ENCODE data around the gene JADE1.

The JADE1 gene

DNA sequence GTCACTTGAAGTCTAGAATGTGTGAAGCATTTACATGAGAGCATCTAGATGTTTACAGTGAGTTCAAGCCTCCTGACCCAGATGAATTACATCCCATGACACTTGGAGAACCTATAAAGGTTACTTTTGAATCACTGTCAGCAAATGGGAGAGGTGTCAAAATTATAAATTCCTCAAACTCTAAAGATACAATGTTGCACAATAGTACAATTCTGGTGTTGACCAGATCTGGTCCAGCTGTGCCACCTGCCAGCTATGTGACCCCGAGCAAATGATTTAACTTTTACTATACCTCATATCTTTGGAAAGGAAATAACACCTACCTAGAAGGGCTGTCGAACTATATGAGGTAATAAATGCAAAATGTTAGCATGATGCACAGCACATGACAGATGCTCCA, 69.8 kb downstream of the JADE1 start:
- DNase-seq: no peak

DNA sequence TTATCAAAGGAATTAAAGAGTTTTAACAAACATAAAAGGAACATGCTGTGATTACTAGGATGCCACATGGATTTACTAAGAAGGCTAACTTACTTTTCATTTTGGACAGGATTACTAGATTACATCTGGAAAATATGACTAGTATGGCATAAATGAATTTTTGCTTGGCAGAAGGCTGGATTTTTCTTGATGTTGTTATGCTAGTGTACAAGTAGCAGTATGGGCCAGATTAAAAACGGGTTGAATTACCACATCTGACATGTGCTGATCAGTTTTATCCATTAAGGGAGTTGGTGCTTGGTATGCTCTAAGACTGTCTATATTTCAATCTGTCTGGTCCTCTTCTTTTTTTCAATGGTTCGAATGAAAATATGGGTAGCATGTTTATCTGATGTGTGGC, 70.5 kb downstream of the JADE1 start:
- DNase-seq: no peak

DNA sequence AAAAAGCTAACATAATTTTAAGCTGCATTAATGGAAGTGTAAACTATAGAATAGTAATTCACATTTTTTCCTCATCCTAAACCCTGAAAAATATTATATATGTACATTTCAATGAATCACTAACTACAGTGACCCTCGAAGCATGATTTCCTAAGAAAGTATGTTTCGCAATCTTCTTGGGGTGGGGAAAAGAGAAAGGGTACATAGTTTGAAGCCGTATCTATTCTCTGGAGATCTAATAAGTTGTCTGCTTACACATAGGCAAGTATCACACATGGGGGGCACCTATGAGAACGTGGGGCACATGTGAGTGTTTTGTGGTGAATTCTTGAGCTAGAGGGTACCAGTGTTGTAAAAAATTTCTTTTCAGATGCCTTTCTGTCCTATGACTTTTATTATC, 71.2 kb downstream of the JADE1 start:
- DNase-seq: no peak

DNA sequence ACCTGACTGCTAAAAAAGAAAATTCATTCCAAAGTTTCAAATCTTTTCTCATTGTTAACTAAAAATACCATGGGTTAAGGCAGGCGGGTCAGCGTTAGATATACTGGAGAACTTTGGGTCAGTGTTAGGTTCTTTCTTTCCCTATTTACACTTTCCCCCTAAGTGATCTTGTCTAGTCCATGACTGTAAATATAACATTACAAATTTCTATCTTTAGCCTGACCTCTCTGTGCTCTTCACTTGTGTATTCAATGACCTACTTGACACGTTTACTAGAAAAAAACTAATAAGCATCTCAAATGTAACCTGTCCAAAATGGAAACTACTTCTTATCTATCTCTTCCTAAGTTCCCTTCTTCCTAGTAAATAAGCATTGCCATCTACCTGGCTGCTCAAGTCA, 95.3 kb downstream of the JADE1 start:
- no peak for DNase-seq

DNA sequence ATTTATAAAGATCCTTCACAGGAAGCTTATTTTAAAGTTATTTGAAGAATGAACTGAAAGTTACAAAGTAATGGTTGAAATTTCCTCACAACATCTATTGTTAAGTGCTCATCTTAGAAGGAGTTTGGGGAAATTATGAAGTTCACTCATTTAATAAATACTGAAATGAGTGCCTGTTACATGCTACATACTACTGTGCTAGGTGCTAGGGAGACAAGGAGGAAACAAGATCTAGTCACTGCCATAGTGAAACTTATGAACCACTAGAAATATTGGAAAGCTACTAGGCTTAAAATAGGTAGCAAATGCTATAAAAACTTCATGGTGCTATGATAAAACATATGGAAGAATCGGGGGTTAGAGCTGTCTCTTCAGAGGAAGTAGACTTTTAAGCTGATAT, 97.1 kb downstream of the JADE1 start:
- DNase-seq: no peak

DNA sequence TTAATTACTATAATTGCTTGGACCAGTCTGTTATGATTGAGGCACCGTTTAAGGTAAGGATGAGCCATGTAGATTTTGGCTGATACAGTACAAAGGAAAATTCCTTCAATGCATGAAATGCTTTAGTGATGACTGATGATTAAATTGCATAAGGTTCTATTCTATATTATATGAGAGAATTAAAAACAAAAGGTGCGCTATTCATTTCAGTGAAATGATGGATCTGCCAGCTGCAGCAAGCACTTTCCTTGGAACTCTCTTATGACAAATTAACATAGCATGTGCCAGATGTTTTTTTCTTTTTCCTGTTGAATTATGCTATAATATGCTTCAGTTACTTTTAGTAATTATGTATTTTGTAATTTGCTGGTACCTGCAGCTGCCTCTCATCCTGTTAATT, 98.5 kb downstream of the JADE1 start:
- DNase-seq: no peak

GRCh38 chr4:128908735-128909134, 99.2 kb downstream of the JADE1 start:
- DNase-seq: no peak

DNA sequence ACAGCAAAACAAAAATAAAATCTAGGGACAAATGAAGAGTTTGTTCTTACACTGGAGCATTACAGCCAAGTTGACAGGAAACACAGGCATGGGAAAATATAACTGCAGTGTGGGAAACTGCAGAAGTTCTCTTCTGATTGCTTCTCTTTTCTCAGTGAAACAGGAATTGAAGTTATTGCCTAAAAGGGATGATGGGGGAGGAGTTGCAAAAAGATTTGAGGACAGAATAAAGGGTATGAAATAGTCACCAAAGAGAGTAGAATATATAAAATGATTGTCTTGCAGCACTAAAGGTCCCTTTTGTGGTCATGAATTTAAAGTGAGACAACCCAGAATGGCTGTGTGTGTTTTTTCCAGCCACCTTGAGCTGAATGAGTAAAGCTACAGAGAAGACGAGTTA, 103.7 kb downstream of the JADE1 start:
- no peak for DNase-seq

DNA sequence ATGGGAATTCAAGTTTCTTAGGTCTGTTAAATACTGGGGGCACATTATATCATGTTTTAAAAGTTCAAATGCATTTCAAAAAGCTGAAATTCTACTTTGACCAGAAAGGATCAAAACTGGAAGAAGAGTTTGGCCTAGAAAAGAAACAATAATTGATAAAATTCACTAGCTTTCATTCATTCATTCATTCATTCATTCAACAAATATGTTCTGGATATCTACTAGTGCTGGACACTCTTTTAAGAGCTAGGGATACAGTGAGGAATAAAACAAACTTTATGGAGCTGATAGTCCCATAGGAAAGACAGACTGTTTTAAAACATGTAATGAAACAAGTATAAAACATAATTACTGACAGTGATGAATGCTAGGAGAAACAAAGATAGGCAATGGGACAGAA, 106.0 kb downstream of the JADE1 start:
- DNase-seq: no peak

DNA sequence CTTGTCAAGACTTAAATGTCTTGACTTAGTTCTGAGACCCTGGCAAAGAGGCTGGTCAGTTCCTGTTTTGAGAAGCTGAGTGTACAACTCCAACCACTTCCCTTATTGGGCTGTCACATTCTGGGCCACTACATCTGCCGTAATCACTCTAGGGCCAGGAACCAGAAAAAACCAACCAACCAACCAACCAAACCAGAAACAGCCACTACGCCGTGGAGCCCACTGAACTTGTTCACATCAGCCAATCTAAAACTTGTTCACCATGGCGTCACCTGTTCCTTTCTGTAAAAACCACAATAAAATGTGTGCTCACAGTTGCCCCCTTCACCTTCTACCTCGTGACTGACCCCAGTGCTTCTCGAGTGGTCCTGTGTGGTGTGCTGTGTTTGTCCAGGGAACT, 107.3 kb downstream of the JADE1 start:
- DNase-seq: no peak

GRCh38 chr4:128917781-128918180, 108.3 kb downstream of the JADE1 start:
- DNase-seq: no peak

DNA sequence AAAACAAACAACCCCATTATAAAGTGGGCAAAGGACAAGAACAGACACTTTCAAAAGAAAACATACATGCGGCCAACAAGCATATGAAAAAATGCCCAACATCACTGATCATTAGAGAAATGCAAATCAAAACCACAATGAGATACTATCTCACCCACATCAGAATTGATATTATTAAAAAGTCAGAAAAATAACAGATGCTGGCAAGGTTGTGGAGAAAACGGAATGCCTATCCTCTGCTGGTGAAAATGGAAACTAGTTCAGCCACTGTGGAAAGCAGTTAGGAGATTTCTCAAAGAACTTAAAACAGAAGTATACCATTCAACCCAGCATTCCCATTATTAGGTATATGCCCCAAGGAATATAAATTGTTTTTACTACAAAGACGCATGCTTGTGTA, 112.5 kb downstream of the JADE1 start:
- no peak for DNase-seq

Data from NCI-H774 (cell line).